H9 (cell line): ENCODE results near the gene HSPA12A. TPM values are rescaled to one million over a fixed set of nuclear protein-coding genes. Genes with fewer than 3 reads are reported as not detected.

Experiments
- DNase-seq: peaks from one replicate; pipeline ENCODE4 v3.0.0-alpha.2; 2017
- H2AFZ ChIP-seq: one replicate; pipeline ENCODE4 v1.6.1; 2013; ENCODE audit warnings: mild to moderate bottlenecking, low read length, control low read depth, moderate library complexity
- H2AK5ac ChIP-seq: 2 replicates; pipeline ENCODE4 v1.6.1; 2013; ENCODE audit warnings: low read length, control low read depth, mixed read lengths; ENCODE audit not compliant: insufficient read length
- H2BK120ac ChIP-seq: one replicate; pipeline ENCODE4 v1.6.1; 2013; ENCODE audit warnings: low read depth, mild to moderate bottlenecking, low read length, control low read depth, inconsistent platforms; ENCODE audit not compliant: poor library complexity, severe bottlenecking
- H2BK12ac ChIP-seq: 2 replicates; pipeline ENCODE4 v1.6.1; 2013; ENCODE audit warnings: low read length, control low read depth, mixed read lengths, low read depth; ENCODE audit not compliant: insufficient read length
- H2BK15ac ChIP-seq: 2 replicates; pipeline ENCODE4 v1.6.1; 2013; ENCODE audit warnings: low read depth, low read length, control low read depth
- H2BK20ac ChIP-seq: one replicate; pipeline ENCODE4 v1.6.1; 2013; ENCODE audit warnings: low read depth, mild to moderate bottlenecking, low read length, control low read depth, inconsistent platforms; ENCODE audit not compliant: poor library complexity, severe bottlenecking
- H2BK5ac ChIP-seq: 2 replicates; pipeline ENCODE4 v1.6.1; 2013; ENCODE audit warnings: low read length, control low read depth, mixed read lengths; ENCODE audit not compliant: insufficient read length
- H3K14ac ChIP-seq: 2 replicates; pipeline ENCODE4 v1.6.1; 2013; ENCODE audit warnings: low read length, control low read depth; ENCODE audit not compliant: insufficient read depth
- H3K18ac ChIP-seq: 2 replicates; pipeline ENCODE4 v1.6.1; 2013; ENCODE audit warnings: low read depth, mild to moderate bottlenecking, mixed read lengths, low read length, control low read depth; ENCODE audit not compliant: insufficient read length
- H3K23ac ChIP-seq: 2 replicates; pipeline ENCODE4 v1.6.1; 2013; ENCODE audit warnings: low read length, control low read depth, mixed read lengths, low read depth; ENCODE audit not compliant: insufficient read length
- H3K23me2 ChIP-seq: 2 replicates; pipeline ENCODE4 v1.6.1; 2013; ENCODE audit warnings: low read depth, mild to moderate bottlenecking, mixed read lengths, low read length, control low read depth; ENCODE audit not compliant: insufficient read length, poor library complexity, severe bottlenecking
- H3K27ac ChIP-seq: 2 replicates; pipeline ENCODE4 v1.5.1; 2013; ENCODE audit warnings: low read length, control low read depth, mixed read lengths, low read depth; ENCODE audit not compliant: insufficient read length
- H3K27me3 ChIP-seq: 2 replicates; pipeline ENCODE4 v1.6.1; 2013; ENCODE audit warnings: low read length, control low read depth, inconsistent platforms; ENCODE audit not compliant: insufficient read depth
- H3K4ac ChIP-seq: 2 replicates; pipeline ENCODE4 v1.6.1; 2013; ENCODE audit warnings: low read depth, mild to moderate bottlenecking, control low read depth, inconsistent platforms, low read length, moderate library complexity
- H3K4me1 ChIP-seq: 2 replicates; pipeline ENCODE4 v1.6.1; 2013; ENCODE audit warnings: low read length, control low read depth, inconsistent platforms; ENCODE audit not compliant: insufficient read depth
- H3K4me2 ChIP-seq: 2 replicates; pipeline ENCODE4 v1.6.1; 2013; ENCODE audit warnings: low read length, control low read depth, mixed read lengths; ENCODE audit not compliant: insufficient read length, insufficient read depth
- H3K56ac ChIP-seq: 2 replicates; pipeline ENCODE4 v1.6.1; 2013; ENCODE audit warnings: low read depth, mild to moderate bottlenecking, mixed read lengths, low read length, control low read depth; ENCODE audit not compliant: insufficient read length
- H3K79me1 ChIP-seq: 2 replicates; pipeline ENCODE4 v1.6.1; 2013; ENCODE audit warnings: low read depth, mild to moderate bottlenecking, moderate library complexity, low read length, control low read depth, inconsistent platforms; ENCODE audit not compliant: insufficient read depth, poor library complexity, severe bottlenecking
- H3K79me2 ChIP-seq: 2 replicates; pipeline ENCODE4 v1.6.1; 2013; ENCODE audit warnings: low read length, control low read depth, inconsistent platforms; ENCODE audit not compliant: insufficient read depth
- H3K9ac ChIP-seq: 2 replicates; pipeline ENCODE4 v1.6.1; 2013; ENCODE audit warnings: low read length, control low read depth, mixed read lengths; ENCODE audit not compliant: insufficient read length; ENCODE audit errors: extremely low read depth
- H3K9me3 ChIP-seq: one replicate; pipeline ENCODE4 v1.6.1; 2013; ENCODE audit warnings: low read depth, low read length, inconsistent platforms; ENCODE audit not compliant: control insufficient read depth
- H3T11ph ChIP-seq: one replicate; pipeline ENCODE4 v1.6.1; 2013; ENCODE audit warnings: mild to moderate bottlenecking, low read length, control low read depth, inconsistent platforms
- H4K20me1 ChIP-seq: one replicate; pipeline ENCODE4 v1.6.1; 2013; ENCODE audit not compliant: control insufficient read depth, insufficient read length, insufficient read depth
- H4K5ac ChIP-seq: 2 replicates; pipeline ENCODE4 v1.6.1; 2013; ENCODE audit warnings: low read depth, mild to moderate bottlenecking, mixed read lengths, low read length, control low read depth; ENCODE audit not compliant: insufficient read length
- H4K8ac ChIP-seq: replicated peaks from 2 replicates; pipeline ENCODE4 v1.6.1; 2013; ENCODE audit warnings: low read length, control low read depth, mixed read lengths, low read depth; ENCODE audit not compliant: insufficient read length
- H4K91ac ChIP-seq: 2 replicates; pipeline ENCODE4 v1.6.1; 2013; ENCODE audit warnings: low read depth, mild to moderate bottlenecking, moderate library complexity, mixed read lengths, low read length, control low read depth; ENCODE audit not compliant: insufficient read length
- H3K27ac Mint-ChIP-seq, 3 experiments: 2 replicates in 2 of 3; 3 replicates in 1 of 3; pipeline ENCODE4 v1.8.0; 2020 to 2021; ENCODE audit warnings: mixed read lengths in 3 of 3, mild to moderate bottlenecking in 1 of 3, moderate library complexity in 1 of 3
- H3K27me3 Mint-ChIP-seq: 2 replicates; pipeline ENCODE4 v1.8.0; 2021; ENCODE audit warnings: low read depth, mild to moderate bottlenecking, moderate library complexity, mixed read lengths
- H3K36me3 Mint-ChIP-seq, 3 experiments: 2 replicates in 2 of 3; 3 replicates in 1 of 3; pipeline ENCODE4 v1.8.0; 2020 to 2021; ENCODE audit warnings: low read depth in 3 of 3, mixed read lengths in 3 of 3; ENCODE audit not compliant: insufficient read depth in 1 of 3
- H3K4me1 Mint-ChIP-seq, 2 experiments: 2 replicates each; pipeline ENCODE4 v1.8.0; 2020; ENCODE audit warnings: mixed read lengths in 2 of 2
- H3K4me3 Mint-ChIP-seq, 2 experiments: 2 replicates in 1 of 2; 3 replicates in 1 of 2; pipeline ENCODE4 v1.8.0; 2020 to 2021; ENCODE audit warnings: mild to moderate bottlenecking in 2 of 2, mixed read lengths in 2 of 2, moderate library complexity in 1 of 2
- H3K9me3 Mint-ChIP-seq, 2 experiments: 2 replicates in 1 of 2; 3 replicates in 1 of 2; pipeline ENCODE4 v1.8.0; 2020; ENCODE audit warnings: mild to moderate bottlenecking in 2 of 2, mixed read lengths in 2 of 2, moderate library complexity in 1 of 2
- CTCF ChIP-seq: fragments of 200-600 bp; sonication (generic); conservative IDR thresholded peaks from 3 replicates; pipeline ENCODE4 v1.8.0; 2021; ENCODE audit warnings: antibody characterized with exemption, mild to moderate bottlenecking
- whole genome bisulfite sequencing: extraction: QIAGEN DNeasy Blood & Tissue Kit; methylation state at CpG from one replicate; pipeline ENCODE4 v1.1.7; 2013; ENCODE audit warnings: missing lambda C conversion rate, low lambda C conversion rate, mixed read lengths; ENCODE audit not compliant: insufficient read length; ENCODE audit errors: extremely low coverage; 5-methylcytosine and 5-hydroxymethylcytosine counted together
- total RNA-seq: library from RNA; stranded (reverse); gene quantifications from 2 replicates; pipeline ENCODE4 v1.2.1, GENCODE V29; 2021

HSPA12A gene
- total RNA-seq, 1 experiment from 2014 or later, result 3.2 TPM

GRCh38 chr10:116720668-116721546 is 21.5 kb downstream of the HSPA12A start:
- Histone ChIP-seq H2BK20ac (no peak overlapping the region), H3K9ac (no peak overlapping the region), H3K14ac (no peak overlapping the region; the same call in 1 of the 2 replicates), H4K91ac (no peak overlapping the region), H3K27me3 (no peaks in the 10 kb centered on the region), H4K8ac (no peak overlapping the region), H2AFZ (no peak overlapping the region), H3K9me3 (no peaks in the 10 kb centered on the region), H2AK5ac (no peak overlapping the region), H2BK120ac (no peak overlapping the region), H2BK5ac (no peak overlapping the region), H3T11ph (no peak overlapping the region), H3K4ac (no peak overlapping the region), H3K4me1 (no peaks in the 10 kb centered on the region), H3K23ac (no peak overlapping the region), H3K56ac (no peak overlapping the region), H3K27ac (no peak overlapping the region), H2BK12ac (no peak overlapping the region), H3K23me2 (no peaks in the 10 kb centered on the region), H3K4me2 (no peak overlapping the region), H2BK15ac (no peak overlapping the region), H3K79me1 (no peaks in the 10 kb centered on the region), H3K18ac (no peak overlapping the region), H4K20me1 (no peaks in the 10 kb centered on the region), H3K79me2 (no peaks in the 10 kb centered on the region), H4K5ac (no peak overlapping the region)
- H3K9me3 Mint-ChIP-seq, result no peaks in the 10 kb centered on the region
- no peaks in the 10 kb centered on the region for H3K36me3 Mint-ChIP-seq
- no peak overlapping the region for H3K4me3 Mint-ChIP-seq
- no peak for TF ChIP-seq CTCF
- H3K27ac Mint-ChIP-seq, result no peak overlapping the region
- peaks cover 5% of the 10 kb centered on the region for H3K27me3 Mint-ChIP-seq
- no CpG with 5 or more reads among the region's 7 CpGs for WGBS
- DNase-seq, result no peak
- peaks cover 20 to 29% of the 10 kb centered on the region in 2 experiments for H3K4me1 Mint-ChIP-seq
